Measurements from ENCODE around the gene DNAJA3. TPM values are rescaled to one million over a fixed set of nuclear protein-coding genes. Genes with fewer than 3 reads are reported as not detected.

Gene DNAJA3
- total and polyA plus RNA-seq, 2 experiments from 2014 or later = 60.5 to 70.7 TPM

DNA sequence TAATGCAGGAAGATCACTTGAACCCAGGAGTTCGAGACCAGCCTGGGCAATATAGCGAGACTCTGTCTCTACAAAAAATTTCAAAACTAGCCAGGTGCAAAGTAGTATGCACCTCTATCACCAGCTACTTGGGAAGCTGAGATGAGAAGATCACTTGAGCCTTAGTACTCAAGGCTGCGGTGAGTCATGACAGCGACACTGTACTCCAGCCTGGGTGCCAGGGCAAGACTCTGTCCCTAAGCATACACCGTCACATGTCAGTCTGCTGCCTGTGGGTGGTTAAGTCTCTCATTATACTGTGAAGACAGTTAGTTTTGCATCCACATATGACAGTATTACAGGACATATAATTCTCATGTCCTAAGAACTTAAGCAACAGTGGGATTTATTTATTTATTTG, 27.0 kb downstream of the DNAJA3 start:
- H3K9me3 ChIP-seq (ENCODE audit: low read depth) = no peaks in the 10 kb centered on the region
- H3K27ac ChIP-seq = no peak overlapping the region
- peaks cover 44% of the 10 kb centered on the region for H3K36me3 ChIP-seq
- H3K4me1 ChIP-seq (ENCODE audit: low read depth) = no peaks in the 10 kb centered on the region
- TF ChIP-seq, protein P1, sequence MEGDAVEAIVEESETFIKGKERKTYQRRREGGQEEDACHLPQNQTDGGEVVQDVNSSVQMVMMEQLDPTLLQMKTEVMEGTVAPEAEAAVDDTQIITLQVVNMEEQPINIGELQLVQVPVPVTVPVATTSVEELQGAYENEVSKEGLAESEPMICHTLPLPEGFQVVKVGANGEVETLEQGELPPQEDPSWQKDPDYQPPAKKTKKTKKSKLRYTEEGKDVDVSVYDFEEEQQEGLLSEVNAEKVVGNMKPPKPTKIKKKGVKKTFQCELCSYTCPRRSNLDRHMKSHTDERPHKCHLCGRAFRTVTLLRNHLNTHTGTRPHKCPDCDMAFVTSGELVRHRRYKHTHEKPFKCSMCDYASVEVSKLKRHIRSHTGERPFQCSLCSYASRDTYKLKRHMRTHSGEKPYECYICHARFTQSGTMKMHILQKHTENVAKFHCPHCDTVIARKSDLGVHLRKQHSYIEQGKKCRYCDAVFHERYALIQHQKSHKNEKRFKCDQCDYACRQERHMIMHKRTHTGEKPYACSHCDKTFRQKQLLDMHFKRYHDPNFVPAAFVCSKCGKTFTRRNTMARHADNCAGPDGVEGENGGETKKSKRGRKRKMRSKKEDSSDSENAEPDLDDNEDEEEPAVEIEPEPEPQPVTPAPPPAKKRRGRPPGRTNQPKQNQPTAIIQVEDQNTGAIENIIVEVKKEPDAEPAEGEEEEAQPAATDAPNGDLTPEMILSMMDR (IDR thresholded peaks at IDR 0.05; ENCODE audit: low read depth, low read length) = no peak
- H3K4me3 ChIP-seq = no peak overlapping the region
- DNase-seq (ENCODE audit: low read depth in 1 of 2, low spot score in 1 of 2) = no peak
- no peaks in the 10 kb centered on the region for H3K27me3 ChIP-seq

DNA sequence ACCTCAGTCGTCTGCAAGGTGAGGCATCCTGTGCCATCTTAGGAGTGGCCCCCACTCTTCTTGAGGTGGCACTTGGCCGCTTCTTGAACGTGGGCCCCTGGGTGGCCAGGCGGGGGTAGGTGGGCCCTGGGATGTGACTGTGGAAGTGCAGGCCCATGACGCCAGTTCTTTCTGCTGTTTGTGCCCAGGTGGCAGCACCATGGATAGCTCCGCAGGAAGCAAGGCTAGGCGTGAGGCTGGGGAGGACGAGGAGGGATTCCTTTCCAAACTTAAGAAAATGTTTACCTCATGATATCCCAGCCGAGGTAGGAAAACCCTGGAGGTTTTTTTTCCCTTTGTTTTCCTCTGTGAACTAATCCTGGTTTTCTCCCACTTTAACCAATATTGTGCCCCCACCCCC, 29.0 kb downstream of the DNAJA3 start:
- H3K27ac ChIP-seq = no peak overlapping the region
- no peak overlapping the region for H3K4me3 ChIP-seq
- peaks cover 39% of the 10 kb centered on the region for H3K36me3 ChIP-seq
- TF ChIP-seq, protein P1 (IDR thresholded peaks at IDR 0.05; ENCODE audit: low read depth, low read length) = no peak
- H3K27me3 ChIP-seq = no peaks in the 10 kb centered on the region
- DNase-seq (ENCODE audit: low read depth in 1 of 2, low spot score in 1 of 2) = peak; percentile 13 to 55
- no peaks in the 10 kb centered on the region for H3K9me3 ChIP-seq (ENCODE audit: low read depth)
- no peaks in the 10 kb centered on the region for H3K4me1 ChIP-seq (ENCODE audit: low read depth)

DNA sequence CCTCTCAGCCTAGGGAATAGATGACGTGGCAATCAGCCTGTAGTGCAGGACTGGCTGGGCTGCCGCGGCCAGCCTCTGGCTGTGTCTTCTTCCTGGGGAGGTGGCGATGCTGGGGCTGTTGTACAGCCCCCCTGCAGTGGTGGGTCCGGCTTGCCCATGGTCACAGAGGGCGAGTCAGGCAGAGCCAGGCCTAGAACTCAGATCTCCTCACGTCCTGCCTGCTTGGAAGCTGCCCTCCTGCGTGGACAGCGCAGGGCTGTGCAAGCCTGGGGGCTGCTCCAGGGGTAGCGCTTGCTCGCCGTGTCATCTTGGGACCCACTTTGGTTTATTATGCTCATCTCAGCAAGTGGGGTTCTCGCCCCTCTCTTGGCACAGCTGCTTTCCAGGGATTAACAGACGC, 29.4 kb downstream of the DNAJA3 start:
- no peaks in the 10 kb centered on the region for H3K4me1 ChIP-seq (ENCODE audit: low read depth)
- DNase-seq (ENCODE audit: low read depth in 1 of 2, low spot score in 1 of 2) = no peak

DNA sequence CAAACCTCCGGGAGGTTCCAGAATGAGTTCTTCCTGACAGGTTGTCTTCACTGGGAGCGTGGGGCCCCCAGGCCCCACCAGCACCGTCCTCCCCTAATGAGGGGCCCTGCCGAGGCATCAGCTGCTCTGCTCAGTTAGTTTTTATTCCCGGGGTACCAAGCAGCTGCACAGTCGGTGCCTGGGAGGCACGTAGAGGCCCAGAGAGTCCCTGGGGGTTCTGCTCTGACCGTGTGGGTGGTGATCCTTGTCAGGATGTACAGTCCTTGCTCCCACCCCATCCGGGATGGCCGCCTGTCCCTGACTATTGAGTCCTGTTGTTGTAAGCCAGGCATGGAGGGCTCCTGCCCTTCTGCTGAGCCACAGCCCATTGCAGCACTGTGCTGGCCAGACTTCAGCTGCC, 30.3 kb downstream of the DNAJA3 start:
- Histone ChIP-seq H3K4me1 (ENCODE audit: low read depth) (no peaks in the 10 kb centered on the region), H3K36me3 (peaks cover 30% of the 10 kb centered on the region), H3K27me3 (no peaks in the 10 kb centered on the region), H3K9me3 (ENCODE audit: low read depth) (no peaks in the 10 kb centered on the region), H3K27ac (no peak overlapping the region), H3K4me3 (no peak overlapping the region)
- DNase-seq (ENCODE audit: low read depth in 1 of 2, low spot score in 1 of 2) = no peak
- TF ChIP-seq, protein P1 (IDR thresholded peaks at IDR 0.05; ENCODE audit: low read depth, low read length) = no peak

More for the DNA sequence above, 29.4 kb downstream of the DNAJA3 start:
- H3K9me3 ChIP-seq (ENCODE audit: low read depth) = no peaks in the 10 kb centered on the region
- TF ChIP-seq, protein P1 (IDR thresholded peaks at IDR 0.05; ENCODE audit: low read depth, low read length) = no peak
- no peaks in the 10 kb centered on the region for H3K27me3 ChIP-seq
- peaks cover 38% of the 10 kb centered on the region for H3K36me3 ChIP-seq
- H3K4me3 ChIP-seq = no peak overlapping the region
- no peak overlapping the region for H3K27ac ChIP-seq

DNA sequence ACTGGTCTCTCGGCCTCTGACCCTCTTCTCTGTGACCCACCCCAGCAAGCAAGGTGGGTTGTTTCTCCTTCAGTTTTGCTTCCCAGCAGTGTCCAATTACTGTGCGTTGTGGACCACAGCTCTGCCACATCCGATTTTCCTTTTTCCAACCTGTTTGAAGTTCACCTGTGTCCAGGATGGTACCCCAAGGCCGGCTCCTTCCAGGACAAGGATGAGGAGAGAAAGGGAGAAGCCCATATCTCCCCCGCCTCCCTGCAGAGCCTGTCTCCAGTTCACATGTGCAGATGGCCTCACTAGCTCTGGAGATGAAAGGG, 35.2 kb downstream of the DNAJA3 start:
- Histone ChIP-seq H3K4me1 (ENCODE audit: low read depth) (no peaks in the 10 kb centered on the region), H3K36me3 (peaks cover 20% of the 10 kb centered on the region), H3K4me3 (no peak overlapping the region), H3K9me3 (ENCODE audit: low read depth) (no peaks in the 10 kb centered on the region), H3K27ac (no peak overlapping the region), H3K27me3 (no peaks in the 10 kb centered on the region)
- TF ChIP-seq, protein P1 (IDR thresholded peaks at IDR 0.05; ENCODE audit: low read depth, low read length) = no peak
- DNase-seq (ENCODE audit: low read depth in 1 of 2, low spot score in 1 of 2) = no peak
